MM.1S (cell line): ENCODE measurements around the gene CDC27.
"Not testable (repeated sequence)": the region's sequence is repeated elsewhere in the genome, so short reads cannot be mapped to it uniquely, and the experiment has no call there.

Experiments
- DNase-seq: peaks from one replicate; pipeline ENCODE4 v3.0.0-alpha.2; 2015
- H2AFZ ChIP-seq: fragments of 300-600 bp; sonication (generic); 2 replicates; pipeline ENCODE4 v1.6.0; 2016; ENCODE audit warnings: antibody characterized with exemption, low read length
- H3F3A ChIP-seq: fragments of 300-600 bp; sonication (generic); 2 replicates; pipeline ENCODE4 v1.6.1; 2016; ENCODE audit warnings: mild to moderate bottlenecking, antibody characterized with exemption, low read length, moderate library complexity, mixed read lengths; ENCODE audit not compliant: insufficient read depth
- H3K27ac ChIP-seq: fragments of 300-600 bp; sonication (generic); 2 replicates; pipeline ENCODE4 v1.5.1; 2016; ENCODE audit warnings: mild to moderate bottlenecking, low read length
- H3K27me3 ChIP-seq: fragments of 300-600 bp; sonication (generic); replicated peaks from 2 replicates; pipeline ENCODE4 v1.6.0; 2016; ENCODE audit warnings: low read length; ENCODE audit not compliant: insufficient read depth
- H3K36me3 ChIP-seq: fragments of 300-600 bp; sonication (generic); replicated peaks from 2 replicates; pipeline ENCODE4 v1.6.1; 2016; ENCODE audit warnings: mild to moderate bottlenecking, low read length, mixed read lengths; ENCODE audit not compliant: insufficient read depth
- H3K4me1 ChIP-seq: fragments of 300-600 bp; sonication (generic); 2 replicates; pipeline ENCODE4 v1.6.1; 2016; ENCODE audit warnings: low read length, mixed read lengths
- H3K4me2 ChIP-seq: fragments of 300-600 bp; sonication (generic); 2 replicates; pipeline ENCODE4 v1.6.0; 2016; ENCODE audit warnings: low read depth, low read length
- H3K4me3 ChIP-seq: fragments of 300-600 bp; sonication (generic); 2 replicates; pipeline ENCODE4 v1.5.1; 2016; ENCODE audit warnings: low read length, mixed read lengths
- H3K79me2 ChIP-seq: fragments of 300-600 bp; sonication (generic); 2 replicates; pipeline ENCODE4 v1.6.1; 2016; ENCODE audit warnings: mixed run types, low read length, mixed read lengths
- H3K9ac ChIP-seq: fragments of 300-600 bp; sonication (generic); 2 replicates; pipeline ENCODE4 v1.6.1; 2016; ENCODE audit warnings: low read length, mixed read lengths
- H3K9me2 ChIP-seq: fragments of 300-600 bp; sonication (generic); replicated peaks from 2 replicates; pipeline ENCODE4 v1.6.1; 2016; ENCODE audit warnings: mild to moderate bottlenecking, low read length, mixed read lengths; ENCODE audit not compliant: insufficient read depth
- H3K9me3 ChIP-seq: fragments of 300-600 bp; sonication (generic); replicated peaks from 2 replicates; pipeline ENCODE4 v1.6.1; 2016; ENCODE audit warnings: mild to moderate bottlenecking, low read length, mixed read lengths; ENCODE audit not compliant: insufficient read depth
- H4K20me1 ChIP-seq: fragments of 300-600 bp; sonication (generic); 2 replicates; pipeline ENCODE4 v1.6.1; 2016; ENCODE audit warnings: mild to moderate bottlenecking, low read length, moderate library complexity, mixed read lengths; ENCODE audit not compliant: insufficient read depth
- EZH2 ChIP-seq: fragments of 300-600 bp; sonication (generic); optimal IDR thresholded peaks from 2 replicates; pipeline ENCODE3; 2017; ENCODE audit warnings: low read depth, mild to moderate bottlenecking, antibody characterized with exemption, low read length, mixed read lengths
- EZH2phosphoT487 ChIP-seq: fragments of 300-600 bp; sonication (generic); IDR thresholded peaks from 2 replicates; pipeline ENCODE4 v1.6.1; 2018; ENCODE audit warnings: antibody characterized with exemption, low read length
- TF ChIP-seq, protein P1 (sequence below): fragments of 300-600 bp; sonication (generic); IDR thresholded peaks from 2 replicates; pipeline ENCODE4 v1.5.1; 2016; ENCODE audit warnings: antibody characterized with exemption, low read length, mixed read lengths

CDC27 gene

DNA sequence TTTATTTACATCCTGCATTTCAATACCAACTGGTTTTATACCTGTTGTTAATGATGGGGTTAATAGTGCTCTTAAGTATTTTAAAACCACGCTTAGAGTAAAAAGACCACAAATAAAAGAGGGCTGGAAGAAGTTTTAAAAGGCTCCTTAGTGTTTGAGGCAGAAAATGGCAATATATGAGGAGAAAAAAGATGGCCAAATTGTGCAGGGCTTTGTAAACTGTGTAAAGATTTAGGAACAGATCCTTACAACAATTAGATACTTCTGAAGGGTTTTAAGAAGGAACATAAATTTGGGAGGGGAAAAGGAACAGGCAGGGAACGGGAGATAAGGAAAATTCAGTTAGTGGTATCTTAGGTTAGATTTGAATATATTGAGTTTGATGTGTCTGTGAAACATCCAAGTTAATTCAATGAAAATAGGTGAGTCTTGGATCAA lies 12.7 kb downstream of the CDC27 start:
- no peaks in the 10 kb centered on the region for H3K4me1 ChIP-seq
- H3K9me3 ChIP-seq = no peaks in the 10 kb centered on the region
- peaks cover 5% of the 10 kb centered on the region; the same call in 1 of the 2 replicates for H3K36me3 ChIP-seq
- H2AFZ ChIP-seq = no peak overlapping the region
- H3K4me2 ChIP-seq = no peak overlapping the region
- H3K27me3 ChIP-seq = no peaks in the 10 kb centered on the region
- TF ChIP-seq, protein P1, sequence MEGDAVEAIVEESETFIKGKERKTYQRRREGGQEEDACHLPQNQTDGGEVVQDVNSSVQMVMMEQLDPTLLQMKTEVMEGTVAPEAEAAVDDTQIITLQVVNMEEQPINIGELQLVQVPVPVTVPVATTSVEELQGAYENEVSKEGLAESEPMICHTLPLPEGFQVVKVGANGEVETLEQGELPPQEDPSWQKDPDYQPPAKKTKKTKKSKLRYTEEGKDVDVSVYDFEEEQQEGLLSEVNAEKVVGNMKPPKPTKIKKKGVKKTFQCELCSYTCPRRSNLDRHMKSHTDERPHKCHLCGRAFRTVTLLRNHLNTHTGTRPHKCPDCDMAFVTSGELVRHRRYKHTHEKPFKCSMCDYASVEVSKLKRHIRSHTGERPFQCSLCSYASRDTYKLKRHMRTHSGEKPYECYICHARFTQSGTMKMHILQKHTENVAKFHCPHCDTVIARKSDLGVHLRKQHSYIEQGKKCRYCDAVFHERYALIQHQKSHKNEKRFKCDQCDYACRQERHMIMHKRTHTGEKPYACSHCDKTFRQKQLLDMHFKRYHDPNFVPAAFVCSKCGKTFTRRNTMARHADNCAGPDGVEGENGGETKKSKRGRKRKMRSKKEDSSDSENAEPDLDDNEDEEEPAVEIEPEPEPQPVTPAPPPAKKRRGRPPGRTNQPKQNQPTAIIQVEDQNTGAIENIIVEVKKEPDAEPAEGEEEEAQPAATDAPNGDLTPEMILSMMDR = no peak
- no peak for TF ChIP-seq EZH2
- no peak for TF ChIP-seq EZH2phosphoT487
- no peak overlapping the region for H3K27ac ChIP-seq
- H3K9me2 ChIP-seq = no peaks in the 10 kb centered on the region
- H4K20me1 ChIP-seq = peaks cover 7% of the 10 kb centered on the region; the same call in 1 of the 2 replicates
- H3K79me2 ChIP-seq = peaks cover 98% of the 10 kb centered on the region
- H3F3A ChIP-seq = no peaks in the 10 kb centered on the region
- no peak for DNase-seq
- no peak overlapping the region for H3K9ac ChIP-seq
- H3K4me3 ChIP-seq = no peak overlapping the region

DNA sequence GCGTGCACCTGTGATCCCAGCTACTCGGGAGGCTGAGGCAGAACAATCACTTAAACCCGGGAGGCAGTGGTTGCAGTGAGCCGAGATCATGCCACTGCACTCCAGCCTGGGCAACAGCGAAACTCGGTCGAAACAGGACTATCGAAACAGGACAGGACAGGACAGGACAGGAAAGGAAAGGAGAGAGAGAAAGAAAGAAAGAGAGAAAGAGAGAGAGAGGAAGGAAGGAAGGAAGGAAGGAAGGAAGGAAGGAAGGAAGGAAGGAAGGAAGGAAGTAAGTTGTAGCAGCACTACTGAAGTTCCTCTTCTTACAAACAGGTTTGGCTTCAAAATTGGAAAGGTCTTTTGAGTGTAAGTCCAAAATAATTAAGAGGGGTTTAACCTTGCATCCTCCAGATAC lies 14.3 kb downstream of the CDC27 start:
- H3F3A ChIP-seq, H2AFZ ChIP-seq, H3K36me3 ChIP-seq, H3K9me3 ChIP-seq, H3K4me2 ChIP-seq, H3K9ac ChIP-seq, H3K27me3 ChIP-seq, DNase-seq, H3K4me1 ChIP-seq, H3K27ac ChIP-seq, H3K4me3 ChIP-seq, H4K20me1 ChIP-seq, H3K9me2 ChIP-seq: not testable (repeated sequence)
- H3K79me2 ChIP-seq = peaks cover 98% of the 10 kb centered on the region

DNA sequence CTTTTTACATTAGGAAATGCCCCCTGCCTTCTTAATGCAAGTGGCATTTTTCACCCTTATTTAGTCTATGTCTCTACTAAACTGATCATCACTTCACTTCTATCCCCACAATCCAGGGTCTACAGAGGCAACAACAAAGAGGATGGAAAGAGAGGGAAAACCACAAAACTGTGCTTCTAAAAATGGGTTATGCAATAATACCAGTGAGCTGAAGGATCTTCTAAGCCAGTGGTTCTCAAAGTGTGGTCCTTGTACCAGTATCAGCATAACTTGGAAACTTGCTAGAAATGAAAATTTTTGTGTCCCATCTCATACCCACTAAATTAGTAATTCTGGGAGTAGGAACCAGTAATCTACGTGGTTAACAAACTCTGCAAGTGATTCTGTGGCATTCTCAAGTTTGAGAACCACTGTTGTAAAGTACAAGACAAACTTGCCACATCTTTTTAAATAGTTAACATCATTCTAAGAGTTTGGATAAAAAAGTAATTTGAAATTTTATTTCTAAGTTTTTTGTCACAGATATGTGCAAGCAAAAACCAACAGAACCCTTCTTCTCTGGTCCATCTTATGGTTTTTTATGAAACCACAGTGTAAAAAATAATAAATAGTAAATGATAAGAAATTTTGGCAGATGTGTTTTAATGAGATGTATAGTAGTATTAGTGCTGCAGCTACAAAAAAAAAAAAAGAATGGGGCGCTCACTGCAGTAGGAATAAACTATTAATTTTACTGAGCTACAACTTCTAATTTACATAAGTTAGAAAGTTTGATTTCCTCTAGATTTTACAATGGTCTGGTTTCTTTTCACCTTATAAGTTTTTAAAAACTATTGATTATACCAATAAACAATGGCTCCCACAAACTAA lies 16.2 kb downstream of the CDC27 start:
- no peaks in the 10 kb centered on the region for H3K4me1 ChIP-seq
- no peaks in the 10 kb centered on the region for H3K9me3 ChIP-seq
- no peak for DNase-seq
- no peak for TF ChIP-seq EZH2phosphoT487
- TF ChIP-seq, protein P1 = no peak
- TF ChIP-seq EZH2 = no peak
- peaks cover 7% of the 10 kb centered on the region; the same call in 1 of the 2 replicates for H4K20me1 ChIP-seq
- peaks cover 96% of the 10 kb centered on the region for H3K79me2 ChIP-seq
- H3K27me3 ChIP-seq = no peaks in the 10 kb centered on the region
- no peak overlapping the region for H3K4me3 ChIP-seq
- H3K9me2 ChIP-seq = no peaks in the 10 kb centered on the region
- no peak overlapping the region for H2AFZ ChIP-seq
- no peaks in the 10 kb centered on the region for H3F3A ChIP-seq
- no peak overlapping the region for H3K4me2 ChIP-seq
- H3K27ac ChIP-seq = no peak overlapping the region
- H3K9ac ChIP-seq = no peak overlapping the region
- peaks cover 6% of the 10 kb centered on the region; the same call in 1 of the 2 replicates for H3K36me3 ChIP-seq

DNA sequence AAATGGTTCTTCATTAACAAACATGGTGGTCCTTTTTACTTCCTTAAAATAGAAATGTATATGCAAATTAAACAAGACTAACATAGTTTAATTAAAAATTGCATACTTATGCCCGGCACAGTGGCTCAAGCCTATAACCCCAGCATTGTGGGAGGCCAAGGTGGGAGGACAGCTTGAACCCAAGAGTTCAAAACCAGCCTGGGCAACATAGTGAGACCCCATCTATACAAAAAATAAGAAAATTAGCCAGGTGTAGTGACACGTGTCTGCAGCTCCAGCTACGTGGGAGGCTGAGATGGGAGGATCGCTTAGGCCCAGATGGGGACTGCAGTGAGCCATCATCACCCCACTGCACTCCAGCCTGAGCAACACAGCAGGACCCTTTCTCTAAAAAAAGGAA lies 18.4 kb downstream of the CDC27 start:
- H3K36me3 ChIP-seq = peaks cover 9% of the 10 kb centered on the region
- H3K27me3 ChIP-seq = no peaks in the 10 kb centered on the region
- H3K4me3 ChIP-seq = no peak overlapping the region
- H3F3A ChIP-seq = no peaks in the 10 kb centered on the region
- no peak overlapping the region for H3K4me2 ChIP-seq
- TF ChIP-seq EZH2phosphoT487 = no peak
- TF ChIP-seq, protein P1 = no peak
- no peak for TF ChIP-seq EZH2
- DNase-seq = no peak
- H2AFZ ChIP-seq = no peak overlapping the region
- H3K9me2 ChIP-seq = no peaks in the 10 kb centered on the region
- no peaks in the 10 kb centered on the region for H3K9me3 ChIP-seq
- H3K27ac ChIP-seq = no peak overlapping the region
- H3K4me1 ChIP-seq = peaks cover 7% of the 10 kb centered on the region
- peaks cover 88% of the 10 kb centered on the region for H3K79me2 ChIP-seq
- H4K20me1 ChIP-seq = no peaks in the 10 kb centered on the region; the same call in 1 of the 2 replicates
- H3K9ac ChIP-seq = no peak overlapping the region

DNA sequence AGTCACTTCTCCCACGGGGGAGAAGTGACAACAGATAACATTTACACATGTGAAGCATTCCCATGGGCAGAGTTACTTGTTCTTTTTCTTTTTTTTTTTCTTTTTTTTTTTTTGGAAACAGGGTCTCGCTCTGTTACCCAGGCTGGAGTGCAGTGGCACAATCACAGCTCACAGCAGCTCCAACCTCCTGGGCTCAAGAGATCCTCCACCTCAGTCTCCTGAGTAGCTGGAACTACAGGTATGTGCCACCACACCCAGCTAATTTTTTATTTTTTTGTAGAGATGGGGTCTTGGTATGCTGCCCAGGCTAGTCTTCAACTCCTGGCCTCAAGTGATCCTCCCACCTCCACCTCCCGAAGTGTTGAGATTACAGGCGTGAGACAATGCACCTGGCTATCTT lies 20.2 kb downstream of the CDC27 start:
- H3K9ac ChIP-seq, H3K27ac ChIP-seq, DNase-seq, H3K9me2 ChIP-seq, H4K20me1 ChIP-seq, H3K9me3 ChIP-seq, H3F3A ChIP-seq, H3K4me3 ChIP-seq, H3K27me3 ChIP-seq, H3K4me2 ChIP-seq, H2AFZ ChIP-seq, H3K36me3 ChIP-seq: not testable (repeated sequence)
- Histone ChIP-seq H3K79me2 (peaks cover 88% of the 10 kb centered on the region), H3K4me1 (peaks cover 19% of the 10 kb centered on the region)
